Suppressor macrophage treated with lipopolysaccharide for 4 hours (primary cell): ENCODE results near the gene AHI1.
"Not testable (repeated sequence)": the region's sequence is repeated elsewhere in the genome, so short reads cannot be mapped to it uniquely, and the experiment has no call there.

ENCODE experiments used
- DNase-seq: peaks from one replicate; pipeline ENCODE4 v3.0.0-alpha.2; 2020

Gene AHI1

GRCh38 chr6:135256866-135257265 lies 240.7 kb downstream of the AHI1 start:
- no peak for DNase-seq

DNA sequence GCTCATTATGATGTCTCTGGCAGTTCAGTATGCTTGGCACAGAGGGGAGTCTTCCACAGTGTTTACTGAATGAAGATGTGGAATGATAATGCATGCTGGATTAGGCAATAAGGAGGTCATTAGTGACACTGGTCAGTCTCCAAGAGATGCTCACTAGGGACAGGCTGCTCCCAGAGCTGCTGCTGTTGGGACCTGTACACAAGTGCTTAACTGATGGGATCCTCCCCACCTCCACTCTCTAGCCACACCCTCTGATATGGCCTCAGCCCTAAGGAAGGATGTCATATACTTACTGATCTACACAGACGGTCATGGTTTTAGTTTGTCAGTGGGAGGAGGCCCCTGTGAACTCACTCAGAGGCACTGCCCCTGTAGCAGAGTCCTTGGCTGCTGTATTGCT lies 243.1 kb downstream of the AHI1 start:
- DNase-seq, result no peak

DNA sequence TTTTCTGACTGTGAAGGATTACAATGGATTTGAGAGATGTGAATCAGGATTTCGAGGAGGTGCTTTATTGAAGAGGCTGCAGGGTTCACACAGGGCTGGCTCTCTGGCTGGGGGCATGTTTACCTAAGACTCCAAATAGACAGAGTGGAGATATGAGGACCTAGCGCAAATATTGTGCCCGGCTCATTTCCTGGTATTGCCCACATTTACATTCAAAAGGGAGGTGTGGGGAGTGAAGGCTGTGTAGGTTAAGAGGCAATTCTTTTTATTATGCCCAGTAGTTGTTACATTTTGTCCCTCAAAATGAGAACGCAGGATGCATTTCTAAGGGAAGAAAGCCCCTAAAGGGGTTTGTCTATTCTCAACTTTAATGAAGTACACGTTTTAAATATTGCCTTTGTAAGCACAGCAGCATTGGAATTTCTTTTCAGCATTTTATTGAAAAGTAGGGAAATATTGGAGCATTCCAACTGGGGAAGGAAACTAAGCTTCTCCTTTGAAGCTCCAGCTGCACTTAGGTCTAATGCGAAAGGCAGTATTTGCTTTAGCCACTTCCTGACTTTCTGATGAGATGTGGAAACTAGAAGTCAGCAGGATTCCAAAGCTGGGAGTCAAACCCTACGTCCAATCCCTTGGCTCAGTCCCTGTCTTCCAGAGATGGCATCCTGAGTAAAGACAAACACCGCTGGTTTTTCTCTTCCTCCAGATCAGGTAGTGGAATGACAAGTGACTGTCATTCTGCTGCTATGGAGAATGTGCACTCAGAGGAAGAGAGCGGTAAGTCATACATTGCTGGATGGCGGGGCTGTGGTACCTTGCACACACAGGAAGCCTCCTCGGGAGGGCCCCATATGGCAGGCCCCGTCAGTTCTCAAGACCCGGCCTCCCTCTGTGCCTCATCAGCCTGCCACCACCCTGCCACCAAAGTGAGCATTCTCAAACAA lies 245.8 kb downstream of the AHI1 start:
- no peak for DNase-seq

DNA sequence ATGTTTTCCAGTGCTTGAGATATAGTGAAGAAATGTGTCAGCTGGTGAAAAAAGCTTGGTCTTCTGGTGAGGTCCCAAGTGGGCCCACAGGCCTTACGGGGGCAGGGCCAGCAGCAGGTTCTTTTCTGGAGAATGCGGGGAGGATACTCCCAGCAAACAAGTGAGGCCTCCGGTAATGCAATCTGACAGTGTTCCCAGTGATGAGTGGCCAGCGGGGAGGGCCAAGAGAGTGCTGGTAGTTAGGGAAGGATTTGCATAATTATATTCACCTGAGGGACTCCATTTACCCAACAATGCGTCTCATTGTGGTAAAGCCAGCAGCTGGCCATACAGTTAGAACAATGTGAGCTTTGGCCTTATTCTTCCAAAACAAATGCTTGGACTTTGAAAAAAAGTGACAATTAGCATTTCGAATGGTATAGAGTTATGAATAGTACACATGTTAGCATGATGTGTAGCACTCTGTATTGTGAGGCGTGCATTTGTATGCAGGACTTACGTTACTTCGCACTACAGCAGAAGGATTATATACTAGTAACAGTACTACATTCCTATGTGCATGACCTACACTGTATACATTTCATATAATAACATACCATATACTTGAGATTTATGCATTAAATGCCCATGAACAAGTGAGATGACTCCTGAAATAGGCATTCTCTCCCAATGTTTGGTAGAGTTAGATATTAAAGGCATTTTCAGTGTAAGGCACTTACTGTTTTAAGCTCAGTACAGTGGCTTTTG lies 246.6 kb downstream of the AHI1 start:
- DNase-seq, result no peak

GRCh38 chr6:135250234-135250633 lies 247.3 kb downstream of the AHI1 start:
- peak; percentile 61 for DNase-seq

DNA sequence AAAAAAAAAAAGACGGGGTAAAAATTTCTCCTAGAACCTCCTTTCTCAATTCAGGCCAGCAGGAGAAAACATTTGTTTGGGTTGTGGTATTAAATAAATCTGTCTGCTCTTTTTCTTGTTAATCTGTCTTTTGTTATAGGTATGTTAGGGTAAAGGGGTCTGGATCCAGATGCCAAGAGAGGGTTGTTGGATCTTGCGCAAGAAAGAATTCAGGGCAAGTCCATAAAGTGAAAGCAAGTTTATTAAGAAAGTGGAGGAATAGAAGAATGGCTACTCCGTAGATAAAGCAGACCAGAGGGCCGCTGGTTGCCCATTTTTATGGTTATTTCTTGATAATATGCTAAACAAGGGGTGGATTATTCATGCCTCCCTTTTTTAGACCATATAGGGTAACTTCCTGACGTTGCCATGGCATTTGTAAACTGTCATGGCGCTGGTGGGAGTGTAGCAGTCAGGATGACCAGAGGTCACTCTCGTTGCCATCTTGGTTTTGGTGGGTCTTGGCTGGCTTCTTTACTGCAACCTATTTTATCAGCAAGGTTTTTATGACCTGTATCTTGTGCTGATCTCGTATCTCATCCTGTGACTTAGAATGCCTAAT lies 251.0 kb downstream of the AHI1 start:
- not testable (repeated sequence) for DNase-seq

GRCh38 chr6:135244805-135245204 lies 252.7 kb downstream of the AHI1 start:
- no peak for DNase-seq

DNA sequence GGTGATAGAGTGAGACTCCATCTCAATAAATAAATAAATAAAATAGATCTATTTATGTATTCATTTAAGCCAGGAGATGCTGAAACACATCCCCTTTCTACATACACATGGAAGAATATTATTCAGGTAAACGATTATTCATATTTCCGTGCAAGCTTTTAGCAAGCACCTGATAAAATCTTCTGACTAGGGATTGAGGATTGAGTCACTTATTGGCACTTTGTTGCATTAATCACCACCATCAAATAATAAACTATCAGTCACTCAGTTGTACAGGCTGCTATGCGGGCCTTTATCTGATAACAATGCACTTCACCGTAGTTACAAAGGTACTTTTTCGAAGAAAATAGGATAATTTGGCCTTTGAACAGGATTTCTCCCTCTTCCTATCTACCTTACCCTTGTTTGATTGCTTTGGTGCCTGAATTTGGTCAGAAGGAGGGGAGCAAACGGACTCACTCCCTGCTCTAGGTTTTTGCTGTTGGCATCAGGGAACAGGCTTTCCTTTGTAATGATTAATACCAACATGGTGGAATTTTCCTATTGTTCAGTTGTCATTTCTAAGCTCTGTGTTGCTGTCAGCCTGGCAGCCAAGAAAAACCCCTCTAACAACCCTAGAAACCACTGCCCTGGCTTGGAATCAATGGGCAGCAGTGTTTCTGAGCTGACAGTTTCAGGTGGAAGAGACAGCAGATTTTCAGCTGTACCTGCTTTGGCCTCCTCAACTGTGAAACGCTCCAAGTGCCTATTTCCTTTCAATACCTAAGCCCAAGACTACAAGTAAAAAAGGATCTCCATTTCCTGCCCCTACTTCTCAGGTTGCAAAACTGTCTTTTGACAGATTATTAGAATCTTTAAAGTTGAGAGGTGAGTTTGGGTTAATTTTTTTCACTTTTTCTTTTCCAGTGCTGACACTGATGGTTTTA lies 253.4 kb downstream of the AHI1 start:
- DNase-seq, result no peak

DNA sequence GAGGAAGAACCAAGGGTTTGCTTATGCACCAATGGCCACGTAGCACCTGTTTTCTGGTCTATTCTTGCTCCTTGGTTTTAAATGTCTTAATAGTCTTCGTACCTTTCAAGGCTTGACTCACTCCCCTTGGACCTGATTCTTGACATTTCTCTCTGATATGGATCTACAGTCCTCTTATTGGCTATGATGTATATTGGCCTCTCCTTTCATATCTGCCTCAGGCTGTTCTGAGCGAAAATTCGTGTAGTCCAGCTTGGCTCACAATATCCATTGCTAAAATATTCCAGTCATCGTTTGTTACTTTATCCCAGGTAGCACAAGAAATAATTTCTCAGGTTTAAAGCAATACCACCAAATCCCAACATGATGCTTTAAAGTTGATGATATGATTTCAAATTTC lies 256.8 kb downstream of the AHI1 start:
- DNase-seq, result no peak

DNA sequence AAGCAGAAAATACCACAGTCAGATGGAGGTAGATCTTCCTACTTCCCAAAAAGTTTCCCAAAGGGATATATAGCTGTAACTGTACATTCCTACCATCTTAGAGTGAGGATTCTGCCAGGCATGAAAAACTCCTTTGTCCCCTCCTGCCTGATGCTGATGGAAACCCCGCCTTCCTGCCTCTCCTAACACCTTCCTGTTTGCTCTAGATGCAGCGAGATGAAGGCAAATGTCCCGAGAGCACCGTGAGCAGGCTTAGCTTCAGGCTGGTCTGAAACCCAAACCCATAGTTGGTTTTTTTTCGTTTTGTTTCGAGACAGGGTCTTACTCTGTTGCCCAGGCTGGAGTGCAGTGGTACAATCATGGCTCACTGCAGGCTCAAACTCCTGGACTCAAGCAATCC lies 260.8 kb downstream of the AHI1 start:
- DNase-seq, result no peak

DNA sequence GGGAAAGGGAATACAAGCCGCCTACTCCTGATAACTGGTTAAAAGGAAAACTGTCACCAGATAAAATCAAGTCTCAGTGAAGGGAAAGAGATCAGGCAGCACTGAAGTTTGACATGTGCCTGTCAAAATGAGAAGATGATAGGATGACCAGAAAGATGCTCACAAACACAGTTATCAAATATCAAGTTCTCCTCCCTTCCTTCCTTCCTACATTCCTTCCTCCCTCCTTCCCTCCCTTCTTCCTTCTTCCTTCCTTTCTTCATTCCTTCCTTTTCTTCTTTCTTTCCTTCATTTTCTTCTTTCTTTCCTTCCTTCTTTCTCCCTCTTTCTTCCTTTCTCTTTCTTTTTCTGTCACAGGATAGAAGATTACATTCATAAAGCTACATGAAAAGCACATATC lies 261.2 kb downstream of the AHI1 start:
- DNase-seq, result no peak

- no peak for DNase-seq
These were observed 261.8 kb downstream of the AHI1 start for GRCh38 chr6:135235716-135236115.

GRCh38 chr6:135234492-135234780 lies 263.1 kb downstream of the AHI1 start:
- DNase-seq, result no peak

DNA sequence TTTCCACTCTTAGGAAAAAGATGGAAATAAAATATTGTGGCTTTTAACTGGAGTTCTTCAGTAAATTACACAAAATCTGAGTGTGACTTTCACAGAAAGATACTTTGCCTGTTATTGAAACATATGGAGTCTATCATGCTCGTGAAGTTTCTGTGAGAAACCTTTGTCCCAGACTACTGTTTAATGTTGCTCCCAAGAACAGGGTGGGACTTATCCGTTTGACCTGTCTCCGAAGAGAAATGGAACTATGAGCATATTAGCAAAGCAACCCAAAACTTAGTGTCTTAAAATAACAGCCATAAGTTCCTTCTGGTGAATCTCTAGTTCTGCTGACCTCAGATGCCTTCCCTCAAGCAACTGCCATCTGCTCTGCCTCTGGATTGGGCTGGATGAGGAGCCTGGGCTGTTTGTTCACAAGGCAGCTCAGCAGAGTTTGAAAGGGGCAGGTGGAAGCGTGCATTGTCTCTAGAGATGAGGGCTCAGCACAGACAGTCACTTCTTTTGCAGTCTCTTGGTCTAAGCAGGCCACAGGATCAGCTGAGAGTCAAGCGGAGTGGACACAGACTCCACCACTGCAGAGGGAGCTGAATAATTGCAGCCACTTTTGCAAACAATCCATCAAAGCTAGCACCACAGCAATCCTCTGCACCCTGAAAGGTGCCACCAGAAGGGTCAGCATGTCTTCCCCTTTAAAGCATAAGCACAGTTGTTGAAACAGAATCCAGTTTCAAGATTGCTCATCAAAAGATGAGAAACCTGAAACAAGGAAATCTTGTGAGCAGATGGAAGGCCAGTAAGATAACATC lies 263.7 kb downstream of the AHI1 start:
- DNase-seq, result peak; percentile 30
